GM23248 (cell line): ENCODE results near the gene SUPT3H.

Experiments used
- EZH2 ChIP-seq: fragments of 200-600 bp; sonication (generic); IDR thresholded peaks from 2 replicates; pipeline ENCODE4 v1.6.1; 2018; ENCODE audit warnings: antibody characterized with exemption, mild to moderate bottlenecking; ENCODE audit not compliant: insufficient read depth, poor library complexity, severe bottlenecking
- EZH2phosphoT487 ChIP-seq: fragments of 200-600 bp; sonication (generic); IDR thresholded peaks from 2 replicates; pipeline ENCODE4 v1.6.1; 2018; ENCODE audit warnings: antibody characterized with exemption, moderate library complexity, mild to moderate bottlenecking, low read depth; ENCODE audit not compliant: insufficient read depth

GRCh38 chr6:44896701-44897100 is 481.0 kb downstream of the SUPT3H start:
- TF ChIP-seq EZH2phosphoT487: no peak
- TF ChIP-seq EZH2: no peak
